HepG2 (cell line): ENCODE results near the gene CA10. TPM values are rescaled to one million over a fixed set of nuclear protein-coding genes. Genes with fewer than 3 reads are reported as not detected.

Source experiments
- ATAC-seq: fragments of 200-7000 bp; cut with Tn5 transposase; 3 replicates; pipeline ENCODE4 v1.9.1; 2020; ENCODE audit warnings: mild to moderate bottlenecking, moderate library complexity
- BruUV-seq: library from RNA; stranded (reverse); fragments of 400-500 nt; replicated peaks from 2 replicates; lab custom pipeline; 2021; lab: Mats Ljungman, UMichigan
- CTCF ChIA-PET: fragments of 300-600 bp; formaldehyde crosslinking; extraction: SDS; loops from one replicate; lab custom pipeline; 2021; ENCODE audit warnings: low total read pairs, inconsistent platforms, low intra/inter-chr PET ratio; lab: Yijun Ruan, JAX
- POLR2A ChIA-PET: fragments of 350-600 bp; sonication (Branson Sonifier 250); formaldehyde crosslinking; loops from one replicate; lab custom pipeline; 2020; ENCODE audit warnings: antibody characterized with exemption, inconsistent platforms; lab: Yijun Ruan, JAX
- DNase-seq: peaks from one replicate; pipeline ENCODE4 v3.0.0-alpha.2; 2015; ENCODE audit warnings: low spot score
- FAIRE-seq: peaks from 3 replicates; lab custom pipeline; 2011; peaks lifted over from hg19 to GRCh38; lab: Jason Lieb, UNC
- H2AFZ ChIP-seq: one replicate; pipeline ENCODE4 v1.6.1; 2011; ENCODE audit warnings: low read length, inconsistent platforms
- H3K27ac ChIP-seq: fragments of 300-600 bp; 3 replicates; pipeline ENCODE4 v1.8.0; 2011; ENCODE audit warnings: mixed run types, mild to moderate bottlenecking, mixed read lengths, low read length, inconsistent platforms; ENCODE audit not compliant: insufficient read depth; ENCODE audit errors: extremely low read length
- H3K27me3 ChIP-seq, 2 experiments: fragments of 200-600 bp in 1 of 2; 2 replicates in 1 of 2; 3 replicates in 1 of 2; pipeline versions ENCODE4 v1.6.0 to v1.8.0; 2011; ENCODE audit warnings: low read length in 2 of 2, mild to moderate bottlenecking in 2 of 2, moderate library complexity in 2 of 2, inconsistent platforms in 1 of 2; ENCODE audit not compliant: insufficient read depth in 2 of 2, control insufficient read depth in 1 of 2
- H3K36me3 ChIP-seq, 2 experiments: fragments of 200-600 bp in 1 of 2; replicated peaks in 1 of 2; 2 replicates in 1 of 2; 3 replicates in 1 of 2; pipeline versions ENCODE4 v1.5.1 to v1.8.0; 2011; ENCODE audit warnings: low read length in 2 of 2, inconsistent platforms in 1 of 2; ENCODE audit not compliant: insufficient read depth in 2 of 2, control insufficient read depth in 1 of 2
- H3K4me1 ChIP-seq: 2 replicates; pipeline ENCODE4 v1.5.1; 2012; ENCODE audit warnings: low read length, inconsistent platforms; ENCODE audit not compliant: insufficient read depth
- H3K4me2 ChIP-seq: 2 replicates; pipeline ENCODE4 v1.6.0; 2011; ENCODE audit warnings: low read depth, low read length, inconsistent platforms
- H3K4me3 ChIP-seq, 3 experiments: fragments of 200-600 bp in 1 of 3; sonication (generic), shearing (Covaris generic) in 1 of 3; replicated peaks in 1 of 3; 2 replicates each; pipeline ENCODE4 v1.5.1; 2011 to 2016; ENCODE audit warnings: low read length in 3 of 3, inconsistent platforms in 2 of 3, low read depth in 2 of 3, mild to moderate bottlenecking in 2 of 3, control low read depth in 1 of 3, mixed read lengths in 1 of 3; ENCODE audit not compliant: insufficient read depth in 1 of 3
- H3K79me2 ChIP-seq: one replicate; pipeline ENCODE4 v1.6.1; 2011; ENCODE audit warnings: low read length, inconsistent platforms; ENCODE audit not compliant: insufficient read depth
- H3K9ac ChIP-seq: 2 replicates; pipeline ENCODE4 v1.6.0; 2011; ENCODE audit warnings: mild to moderate bottlenecking, low read depth, low read length, inconsistent platforms; ENCODE audit not compliant: insufficient read depth
- H3K9me3 ChIP-seq: 2 replicates; pipeline ENCODE4 v1.5.1; 2012; ENCODE audit warnings: mild to moderate bottlenecking, low read length
- H4K20me1 ChIP-seq: 2 replicates; pipeline ENCODE4 v1.6.0; 2011; ENCODE audit warnings: inconsistent platforms, mild to moderate bottlenecking, low read length, moderate library complexity; ENCODE audit not compliant: insufficient read depth
- BRCA1 ChIP-seq: sonication (generic); formaldehyde crosslinking; IDR thresholded peaks from 2 replicates; pipeline ENCODE4 v1.4.0; 2020; ENCODE audit warnings: missing genetic modification reagents
- CBFB ChIP-seq: sonication (generic); formaldehyde crosslinking; IDR thresholded peaks from 2 replicates; pipeline ENCODE4 v1.4.0; 2020; ENCODE audit warnings: missing genetic modification reagents
- GTF3A ChIP-seq: sonication (generic); formaldehyde crosslinking; conservative IDR thresholded peaks from 2 replicates; pipeline ENCODE4 v1.4.0; 2020; ENCODE audit warnings: mild to moderate bottlenecking, missing genetic modification reagents
- HNF4G ChIP-seq, 2 experiments: sonication (generic) in 1 of 2; formaldehyde crosslinking in 1 of 2; IDR thresholded peaks; 2 replicates each; pipeline versions ENCODE4 v1.4.0 to v1.6.1; 2011 to 2020; ENCODE audit warnings: borderline replicate concordance in 2 of 2, low read depth in 2 of 2, mild to moderate bottlenecking in 2 of 2, low read length in 1 of 2, missing genetic modification reagents in 1 of 2, moderate library complexity in 1 of 2
- NCOA1 ChIP-seq: sonication (generic); formaldehyde crosslinking; IDR thresholded peaks from 2 replicates; pipeline ENCODE4 v1.9.0; 2021; ENCODE audit warnings: missing genetic modification reagents
- RBFOX2 ChIP-seq: fragments of 200-400 bp; formaldehyde crosslinking; IDR thresholded peaks from 2 replicates; pipeline ENCODE4 v1.6.1; 2017; ENCODE audit warnings: low read depth, mild to moderate bottlenecking, low read length
- ZNF30 ChIP-seq: sonication (generic); formaldehyde crosslinking; IDR thresholded peaks from 2 replicates; pipeline ENCODE4 v1.5.0; 2020; ENCODE audit warnings: mild to moderate bottlenecking, missing genetic modification reagents
- WGBS: methylation state at CpG from one replicate; pipeline ENCODE4 v1.1.6; 2017; ENCODE audit warnings: low lambda C conversion rate; 5-methylcytosine and 5-hydroxymethylcytosine counted together
- in situ Hi-C: cut with HindIII; loops from 2 replicates; pipeline ENCODE4 v1.10.0; 2017; ENCODE audit warnings: low pct_unique_long_range_greater_than_20kb; ENCODE audit not compliant: extremely low pct_ligation_motif_present
- intact Hi-C: fragments of 100-400 bp; cut with micrococcal nuclease; formaldehyde crosslinking; loops from one replicate; pipeline ENCODE4 v1.10.0; 2022; ENCODE audit not compliant: unreplicated experiment
- polyA plus RNA-seq, 8 experiments: library from polyadenylated mRNA; depleted of rRNA in 3 of 8; stranded (reverse) in 7 of 8; unstranded in 1 of 8; fragments of >200 nt; fragmentation: Illumina TruSeq in 4 of 8; extraction: Trizol in 4 of 8; gene quantifications; 2 replicates each; pipeline versions ENCODE4 v1.2.1 to v1.2.3, GENCODE V29; 2011 to 2016; ENCODE audit warnings: low read depth in 4 of 8, missing spikeins in 1 of 8, mixed read lengths in 1 of 8; ENCODE audit not compliant: insufficient read depth in 1 of 8
- total RNA-seq, 5 experiments: library from RNA; depleted of rRNA; stranded (reverse); fragments of >200 nt; fragmentation: Illumina TruSeq; extraction: Trizol; gene quantifications; 2 replicates each; pipeline ENCODE4 v1.2.3, GENCODE V29; 2016; ENCODE audit warnings: low read depth in 1 of 5
- TF ChIP-seq, protein P1 (sequence below): sonication (generic); formaldehyde crosslinking; IDR thresholded peaks from 2 replicates; pipeline ENCODE4 v1.5.0; 2020; ENCODE audit warnings: mild to moderate bottlenecking, missing genetic modification reagents, borderline replicate concordance

CA10 gene
- total and polyA plus RNA-seq, 2 of the 13 experiments (the other 11 are each of a cell fraction or from before 2014, with no cell fraction given) = not detected

DNA sequence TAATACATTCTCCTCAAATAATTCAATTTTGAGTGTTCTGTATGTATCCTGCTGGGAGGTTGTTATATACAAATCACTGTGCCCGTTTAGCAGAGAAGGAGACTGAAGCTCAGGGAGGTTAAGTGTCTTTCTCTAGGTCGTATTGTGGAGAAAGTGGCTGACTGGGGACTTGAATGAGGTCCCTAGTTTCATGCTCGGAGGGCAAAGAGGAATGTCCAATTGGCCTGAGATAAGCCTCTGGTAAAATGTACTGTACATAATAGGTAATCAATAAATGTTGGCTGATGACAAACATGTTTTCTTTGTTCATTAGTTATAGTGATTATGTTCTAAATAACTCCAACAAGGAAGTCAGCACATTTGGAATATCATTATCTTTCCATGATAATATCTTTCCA is 455.6 kb downstream of the CA10 start:
- intact Hi-C loops (no loop called here), in situ Hi-C loops (no loop called here)
- ATAC-seq (no peak), DNase-seq (no peak), FAIRE-seq (no peak)
- H3K27ac ChIP-seq = no peak overlapping the region
- 2% methylated on average over 3 of the region's 3 CpGs for WGBS
- POLR2A ChIA-PET = no interaction called here
- CTCF ChIA-PET = no interaction called here
- H3K36me3 ChIP-seq = no peaks in the 10 kb centered on the region
- TF ChIP-seq NCOA1 (no peak), CBFB (CRISPR knock-in tag) (no peak), HNF4G (IDR thresholded peaks at IDR 0.05; ENCODE audit: borderline replicate concordance, low read depth, low read length) (no peak), HNF4G (CRISPR knock-in tag; IDR thresholded peaks at IDR 0.05; ENCODE audit: borderline replicate concordance, low read depth) (no peak), RBFOX2 (no peak), GTF3A (no peak), ZNF30 (CRISPR knock-in tag) (no peak)
- no peaks in the 10 kb centered on the region for H3K79me2 ChIP-seq
- no TSS peak for BruUV-seq
- H3K4me2 ChIP-seq = no peak overlapping the region
- H4K20me1 ChIP-seq = no peaks in the 10 kb centered on the region
- no peaks in the 10 kb centered on the region for H3K9me3 ChIP-seq
- H3K4me1 ChIP-seq = no peaks in the 10 kb centered on the region
- H3K9ac ChIP-seq = no peak overlapping the region
- H3K4me3 ChIP-seq = no peak overlapping the region
- H2AFZ ChIP-seq = no peak overlapping the region
- no peaks in the 10 kb centered on the region for H3K27me3 ChIP-seq

DNA sequence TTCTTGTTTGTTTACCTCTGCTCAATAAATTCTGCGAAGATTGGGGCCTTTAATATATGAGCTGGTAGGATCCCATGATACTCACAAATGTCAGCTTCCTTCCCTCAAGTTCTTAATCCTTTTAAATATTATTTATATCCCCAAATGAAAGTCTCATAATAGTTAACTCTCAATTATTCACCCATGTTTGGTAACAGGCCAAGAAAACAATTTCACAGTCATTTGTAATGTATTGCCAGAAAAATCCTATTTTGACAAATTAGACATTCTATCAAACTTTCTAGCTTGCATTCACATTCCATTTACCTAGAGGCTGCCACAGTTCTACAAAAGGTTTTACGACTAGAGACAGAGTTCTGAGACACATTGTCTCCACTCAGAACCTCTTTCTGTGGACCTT is 457.0 kb downstream of the CA10 start:
- DNase-seq = no peak
- ChIA-PET POLR2A (no interaction called here), CTCF (no interaction called here)
- Histone ChIP-seq H3K79me2 (no peaks in the 10 kb centered on the region), H3K4me3 (no peak overlapping the region), H3K27ac (no peak overlapping the region), H3K4me1 (no peaks in the 10 kb centered on the region), H3K36me3 (no peaks in the 10 kb centered on the region), H2AFZ (no peak overlapping the region), H3K9me3 (no peaks in the 10 kb centered on the region), H3K4me2 (no peak overlapping the region), H4K20me1 (no peaks in the 10 kb centered on the region), H3K9ac (no peak overlapping the region), H3K27me3 (no peaks in the 10 kb centered on the region)
- TF ChIP-seq, protein P1, sequence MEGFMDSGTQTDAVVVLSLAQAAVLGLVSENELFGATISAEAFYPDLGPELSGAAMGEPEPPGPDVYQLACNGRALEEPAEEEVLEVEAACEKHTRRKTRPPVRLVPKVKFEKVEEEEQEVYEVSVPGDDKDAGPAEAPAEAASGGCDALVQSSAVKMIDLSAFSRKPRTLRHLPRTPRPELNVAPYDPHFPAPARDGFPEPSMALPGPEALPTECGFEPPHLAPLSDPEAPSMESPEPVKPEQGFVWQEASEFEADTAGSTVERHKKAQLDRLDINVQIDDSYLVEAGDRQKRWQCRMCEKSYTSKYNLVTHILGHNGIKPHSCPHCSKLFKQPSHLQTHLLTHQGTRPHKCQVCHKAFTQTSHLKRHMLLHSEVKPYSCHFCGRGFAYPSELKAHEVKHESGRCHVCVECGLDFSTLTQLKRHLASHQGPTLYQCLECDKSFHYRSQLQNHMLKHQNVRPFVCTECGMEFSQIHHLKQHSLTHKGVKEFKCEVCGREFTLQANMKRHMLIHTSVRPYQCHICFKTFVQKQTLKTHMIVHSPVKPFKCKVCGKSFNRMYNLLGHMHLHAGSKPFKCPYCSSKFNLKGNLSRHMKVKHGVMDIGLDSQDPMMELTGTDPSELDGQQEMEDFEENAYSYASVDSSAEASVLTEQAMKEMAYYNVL (CRISPR knock-in tag) = no peak
- TF ChIP-seq BRCA1 = no peak
- no peak for ATAC-seq
- intact Hi-C loops (no loop called here), in situ Hi-C loops (no loop called here)
- no peak for FAIRE-seq
- WGBS = 11% methylated on average over 2 of the region's 2 CpGs
- BruUV-seq = no TSS peak
